IMR-90 (cell line): ENCODE results near the gene MSI2. TPM values are rescaled to one million over a fixed set of nuclear protein-coding genes. Genes with fewer than 3 reads are reported as not detected.

Source experiments
- ATAC-seq: fragments of 200-7000 bp; cut with Tn5 transposase; 2 replicates; pipeline ENCODE4 v1.9.1; 2020; ENCODE audit warnings: low read depth, mild to moderate bottlenecking, moderate library complexity
- BruUV-seq: library from RNA; stranded (reverse); fragments of 400-500 nt; replicated peaks from 2 replicates; lab custom pipeline; 2021; lab: Mats Ljungman, UMichigan
- CTCF ChIA-PET: fragments of 300-600 bp; formaldehyde crosslinking; extraction: SDS; loops from one replicate; lab custom pipeline; 2021; ENCODE audit warnings: antibody characterized with exemption; lab: Yijun Ruan, JAX
- POLR2A ChIA-PET: fragments of 300-600 bp; sonication (Branson Sonifier 250); formaldehyde crosslinking; loops from one replicate; lab custom pipeline; 2022; ENCODE audit warnings: antibody characterized with exemption; ENCODE audit not compliant: unreplicated experiment; lab: Charles Lee
- DNase-seq: peaks from one replicate; pipeline ENCODE4 v3.0.0; 2013
- H2AFZ ChIP-seq: replicated peaks from 2 replicates; pipeline ENCODE3; 2013; ENCODE audit warnings: low read length, mild to moderate bottlenecking; ENCODE audit not compliant: poor library complexity
- H2AK5ac ChIP-seq: 2 replicates; pipeline ENCODE4 v1.6.1; 2013; ENCODE audit warnings: low read depth, low read length, inconsistent platforms
- H2AK9ac ChIP-seq: replicated peaks from 2 replicates; pipeline ENCODE3; 2013; ENCODE audit warnings: mild to moderate bottlenecking, low read depth, low read length, moderate library complexity; ENCODE audit not compliant: poor library complexity
- H2BK120ac ChIP-seq: 2 replicates; pipeline ENCODE4 v1.6.1; 2013; ENCODE audit warnings: low read depth, low read length, inconsistent platforms
- H2BK15ac ChIP-seq: 3 replicates; pipeline ENCODE4 v1.6.1; 2013; ENCODE audit warnings: low read depth, low read length, inconsistent platforms
- H2BK20ac ChIP-seq: 2 replicates; pipeline ENCODE4 v1.6.1; 2013; ENCODE audit warnings: low read depth, mild to moderate bottlenecking, inconsistent platforms, low read length, moderate library complexity
- H2BK5ac ChIP-seq: 2 replicates; pipeline ENCODE4 v1.6.1; 2013; ENCODE audit warnings: mild to moderate bottlenecking, low read depth, low read length, inconsistent platforms; ENCODE audit not compliant: poor library complexity, severe bottlenecking
- H3K14ac ChIP-seq: replicated peaks from 2 replicates; pipeline ENCODE4 v1.6.1; 2013; ENCODE audit warnings: low read depth, low read length, inconsistent platforms
- H3K18ac ChIP-seq: 2 replicates; pipeline ENCODE4 v1.6.1; 2013; ENCODE audit warnings: low read depth, low read length, control low read depth
- H3K23ac ChIP-seq: 2 replicates; pipeline ENCODE4 v1.6.1; 2013; ENCODE audit warnings: low read depth, low read length, inconsistent platforms
- H3K27ac ChIP-seq: 2 replicates; pipeline ENCODE4 v1.5.1; 2013; ENCODE audit warnings: mild to moderate bottlenecking, control low read depth, low read length; ENCODE audit not compliant: insufficient read depth
- H3K27me3 ChIP-seq: 2 replicates; pipeline ENCODE4 v1.6.1; 2013; ENCODE audit warnings: low read length; ENCODE audit not compliant: control insufficient read depth, insufficient read depth
- H3K36me3 ChIP-seq: 2 replicates; pipeline ENCODE4 v1.6.1; 2013; ENCODE audit warnings: low read length, mixed read lengths; ENCODE audit not compliant: control insufficient read depth, insufficient read depth
- H3K4ac ChIP-seq: 2 replicates; pipeline ENCODE4 v1.6.1; 2013; ENCODE audit warnings: low read depth, low read length, inconsistent platforms
- H3K4me1 ChIP-seq: 2 replicates; pipeline ENCODE4 v1.6.1; 2013; ENCODE audit warnings: low read length, mixed read lengths; ENCODE audit not compliant: control insufficient read depth, insufficient read depth
- H3K4me2 ChIP-seq: 2 replicates; pipeline ENCODE4 v1.6.1; 2013; ENCODE audit warnings: low read depth, mild to moderate bottlenecking, control low read depth, low read length, moderate library complexity
- H3K4me3 ChIP-seq: 2 replicates; pipeline ENCODE4 v1.5.1; 2013; ENCODE audit warnings: low read depth, mild to moderate bottlenecking, control low read depth, low read length, moderate library complexity; ENCODE audit not compliant: insufficient read depth
- H3K56ac ChIP-seq: 2 replicates; pipeline ENCODE4 v1.6.1; 2013; ENCODE audit warnings: low read length, inconsistent platforms; ENCODE audit not compliant: insufficient read depth; ENCODE audit errors: extremely low read depth
- H3K79me1 ChIP-seq, 2 experiments: 2 replicates each; pipeline ENCODE4 v1.6.1; 2013; ENCODE audit warnings: low read length in 2 of 2, inconsistent platforms in 1 of 2, low read depth in 1 of 2
- H3K9ac ChIP-seq: 2 replicates; pipeline ENCODE4 v1.6.1; 2013; ENCODE audit warnings: low read depth, low read length, control low read depth
- H3K9me1 ChIP-seq: 2 replicates; pipeline ENCODE4 v1.6.1; 2013; ENCODE audit warnings: low read length, inconsistent platforms; ENCODE audit not compliant: insufficient read depth
- H3K9me3 ChIP-seq: 2 replicates; pipeline ENCODE4 v1.6.1; 2013; ENCODE audit warnings: low read length; ENCODE audit not compliant: control insufficient read depth, insufficient read depth
- H4K20me1 ChIP-seq: 2 replicates; pipeline ENCODE4 v1.6.1; 2013; ENCODE audit warnings: low read length, inconsistent platforms; ENCODE audit not compliant: insufficient read depth
- H4K5ac ChIP-seq: 2 replicates; pipeline ENCODE4 v1.6.1; 2013; ENCODE audit warnings: mild to moderate bottlenecking, low read depth, low read length, control low read depth
- H4K8ac ChIP-seq, 2 experiments: 2 replicates each; pipeline ENCODE4 v1.6.1; 2013; ENCODE audit warnings: low read depth in 2 of 2, low read length in 2 of 2, control low read depth in 1 of 2, inconsistent platforms in 1 of 2
- H4K91ac ChIP-seq: 2 replicates; pipeline ENCODE4 v1.6.1; 2013; ENCODE audit warnings: low read depth, low read length, inconsistent platforms; ENCODE audit not compliant: insufficient read depth
- MAFK ChIP-seq: IDR thresholded peaks from 2 replicates; pipeline ENCODE4 v1.6.1; 2012; ENCODE audit warnings: low read depth, low read length, improper control_type of control experiment
- MAZ ChIP-seq: IDR thresholded peaks from 2 replicates; pipeline ENCODE4 v1.6.1; 2012; ENCODE audit warnings: low read depth, mild to moderate bottlenecking, low read length, improper control_type of control experiment, moderate library complexity, borderline replicate concordance
- MXI1 ChIP-seq: IDR thresholded peaks from 2 replicates; pipeline ENCODE4 v1.6.1; 2012; ENCODE audit warnings: low read depth, mild to moderate bottlenecking, low read length, moderate library complexity, borderline replicate concordance
- POLR2A ChIP-seq: IDR thresholded peaks from 2 replicates; pipeline ENCODE4 v1.6.1; 2012; ENCODE audit warnings: mild to moderate bottlenecking, low read depth, low read length
- RAD21 ChIP-seq: IDR thresholded peaks from 2 replicates; pipeline ENCODE4 v1.6.1; 2012; ENCODE audit warnings: low read length, improper control_type of control experiment
- SMC3 ChIP-seq: fragments of 150-350 bp; IDR thresholded peaks from 2 replicates; pipeline ENCODE4 v1.6.1; 2016; ENCODE audit warnings: low read depth, mild to moderate bottlenecking, antibody characterized with exemption, low read length, moderate library complexity
- WGBS, 2 experiments: methylation state at CpG; one replicate each; pipeline versions ENCODE4 v1.1.5 to v1.1.7; 2013; ENCODE audit warnings: missing lambda C conversion rate in 2 of 2; ENCODE audit not compliant: insufficient read length in 1 of 2; ENCODE audit errors: extremely low coverage in 2 of 2; 5-methylcytosine and 5-hydroxymethylcytosine counted together
- dilution Hi-C: fragments of 300-500 bp; cut with HindIII; formaldehyde crosslinking; loops from one replicate; pipeline ENCODE4 v1.14.3; 2018; ENCODE audit warnings: low sequenced_read_pairs; ENCODE audit not compliant: unreplicated experiment
- in situ Hi-C: fragments of 300-500 bp; cut with MboI; formaldehyde crosslinking; loops from 3 replicates; pipeline ENCODE4 v1.14.3; 2019; ENCODE audit warnings: low sequenced_read_pairs, inconsistent platforms, mixed read lengths
- intact Hi-C: fragments of 100-400 bp; cut with micrococcal nuclease; formaldehyde crosslinking; loops from 2 replicates; pipeline ENCODE4 v1.10.0; 2022
- polyA plus RNA-seq, 3 experiments: library from polyadenylated mRNA; depleted of rRNA; stranded (reverse); fragments of >200 nt; gene quantifications; 2 replicates each; pipeline ENCODE4 v1.2.3, GENCODE V29; 2012; ENCODE audit warnings: low replicate concordance in 1 of 3
- total RNA-seq: library from RNA; depleted of rRNA; stranded (reverse); fragments of >200 nt; gene quantifications from 2 replicates; pipeline ENCODE4 v1.2.3, GENCODE V29; 2012
- TF ChIP-seq, protein P1 (sequence below): fragments of 150-350 bp; IDR thresholded peaks from 2 replicates; pipeline ENCODE4 v1.6.1; 2016; ENCODE audit warnings: low read depth, mild to moderate bottlenecking, low read length, moderate library complexity, borderline replicate concordance

MSI2 gene
- total and polyA plus RNA-seq, 2 of the 4 experiments (the other 2 are of a cell fraction) = 13.0 to 16.0 TPM

- ChIA-PET POLR2A (no interaction called here), CTCF (no interaction called here)
- H3K79me1 ChIP-seq = no peaks in the 10 kb centered on the region
- H3K4ac ChIP-seq = no peak overlapping the region
- H3K4me2 ChIP-seq = no peak overlapping the region
- intact Hi-C loops (no loop called here), dilution Hi-C loops (no loop called here), in situ Hi-C loops (no loop called here)
- TF ChIP-seq POLR2A (no peak), RAD21 (no peak), MAZ (no peak), MXI1 (no peak), SMC3 (no peak), MAFK (no peak)
- TF ChIP-seq, protein P1, sequence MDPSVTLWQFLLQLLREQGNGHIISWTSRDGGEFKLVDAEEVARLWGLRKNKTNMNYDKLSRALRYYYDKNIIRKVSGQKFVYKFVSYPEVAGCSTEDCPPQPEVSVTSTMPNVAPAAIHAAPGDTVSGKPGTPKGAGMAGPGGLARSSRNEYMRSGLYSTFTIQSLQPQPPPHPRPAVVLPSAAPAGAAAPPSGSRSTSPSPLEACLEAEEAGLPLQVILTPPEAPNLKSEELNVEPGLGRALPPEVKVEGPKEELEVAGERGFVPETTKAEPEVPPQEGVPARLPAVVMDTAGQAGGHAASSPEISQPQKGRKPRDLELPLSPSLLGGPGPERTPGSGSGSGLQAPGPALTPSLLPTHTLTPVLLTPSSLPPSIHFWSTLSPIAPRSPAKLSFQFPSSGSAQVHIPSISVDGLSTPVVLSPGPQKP = no peak
- H3K9me1 ChIP-seq = no peaks in the 10 kb centered on the region
- no peaks in the 10 kb centered on the region for H3K36me3 ChIP-seq
- no peaks in the 10 kb centered on the region for H3K9me3 ChIP-seq
- no peak overlapping the region for H4K91ac ChIP-seq
- H2BK20ac ChIP-seq = no peak overlapping the region
- H4K5ac ChIP-seq = no peak overlapping the region
- H2BK15ac ChIP-seq = no peak overlapping the region
- no peak overlapping the region for H2AFZ ChIP-seq
- H4K20me1 ChIP-seq = no peaks in the 10 kb centered on the region
- no CpG with 5 or more reads among the region's 9 CpGs for WGBS, 2 experiments
- no peak overlapping the region for H3K14ac ChIP-seq
- H3K56ac ChIP-seq = no peak overlapping the region
- no peak overlapping the region for H2AK9ac ChIP-seq
- no peak for ATAC-seq
- H3K23ac ChIP-seq = no peak overlapping the region
- H3K27ac ChIP-seq = no peak overlapping the region
- BruUV-seq = no TSS peak
- H3K4me1 ChIP-seq = no peaks in the 10 kb centered on the region
- H3K27me3 ChIP-seq = peaks cover 29% of the 10 kb centered on the region
- H3K9ac ChIP-seq = no peak overlapping the region
- no peak overlapping the region for H2BK120ac ChIP-seq
- no peak overlapping the region for H2AK5ac ChIP-seq
- no peak overlapping the region for H3K18ac ChIP-seq
- H3K4me3 ChIP-seq = no peak overlapping the region
- no peak overlapping the region for H4K8ac ChIP-seq
- no peak overlapping the region for H2BK5ac ChIP-seq
- DNase-seq = no peak
Observed at GRCh38 chr17:57726213-57726790, 470.0 kb downstream of the MSI2 start.
